Dendritic cell treated with granulocyte-macrophage colony-stimulating factor and Interleukin-4, amounts not matched to agents 40 ng/mL and 50 ng/mL, for 4 days (primary cell): ENCODE results near the gene ERBB4.

ENCODE experiments used
- H3K27ac Mint-ChIP-seq: one replicate; pipeline ENCODE4 v1.8.0; 2022; ENCODE audit warnings: mild to moderate bottlenecking, mixed read lengths
- H3K27me3 Mint-ChIP-seq: one replicate; pipeline ENCODE4 v1.8.0; 2022; ENCODE audit warnings: mild to moderate bottlenecking, mixed read lengths
- H3K36me3 Mint-ChIP-seq: one replicate; pipeline ENCODE4 v1.8.0; 2022; ENCODE audit warnings: low read depth, mixed read lengths
- H3K4me1 Mint-ChIP-seq: one replicate; pipeline ENCODE4 v1.8.0; 2022; ENCODE audit warnings: low read depth, mixed read lengths
- H3K4me3 Mint-ChIP-seq: one replicate; pipeline ENCODE4 v1.8.0; 2022; ENCODE audit warnings: mild to moderate bottlenecking, moderate library complexity, mixed read lengths
- H3K9me3 Mint-ChIP-seq: one replicate; pipeline ENCODE4 v1.8.0; 2022; ENCODE audit warnings: mixed read lengths
- intact Hi-C: fragments of 100-400 bp; cut with micrococcal nuclease; formaldehyde crosslinking; loops from one replicate; pipeline ENCODE4 v1.15.0; 2022

The ERBB4 gene

DNA sequence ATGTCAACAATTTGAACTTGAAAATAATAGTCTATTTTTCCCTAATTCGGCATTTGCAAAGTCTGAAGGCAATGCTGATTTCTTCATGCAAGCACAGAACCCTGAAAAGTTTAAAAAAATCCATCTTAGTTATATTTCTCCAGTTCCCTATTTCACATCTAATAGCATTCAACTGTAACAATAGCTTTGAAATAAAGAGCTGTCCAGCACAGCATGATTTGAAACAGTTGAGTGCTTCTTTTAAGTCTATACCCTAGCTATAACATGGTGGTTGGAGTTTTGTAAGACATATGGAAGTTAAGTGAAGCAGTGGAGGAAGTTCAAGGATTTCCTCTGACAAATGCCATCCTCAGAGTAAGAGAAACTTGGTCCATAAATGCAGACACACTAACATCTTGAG, 691.9 kb downstream of the ERBB4 start:
- no peaks in the 10 kb centered on the region for H3K36me3 Mint-ChIP-seq
- H3K27ac Mint-ChIP-seq: no peak overlapping the region
- H3K27me3 Mint-ChIP-seq: no peaks in the 10 kb centered on the region
- no peaks in the 10 kb centered on the region for H3K9me3 Mint-ChIP-seq
- H3K4me1 Mint-ChIP-seq: no peaks in the 10 kb centered on the region
- intact Hi-C loops: no loop called here
- no peak overlapping the region for H3K4me3 Mint-ChIP-seq

DNA sequence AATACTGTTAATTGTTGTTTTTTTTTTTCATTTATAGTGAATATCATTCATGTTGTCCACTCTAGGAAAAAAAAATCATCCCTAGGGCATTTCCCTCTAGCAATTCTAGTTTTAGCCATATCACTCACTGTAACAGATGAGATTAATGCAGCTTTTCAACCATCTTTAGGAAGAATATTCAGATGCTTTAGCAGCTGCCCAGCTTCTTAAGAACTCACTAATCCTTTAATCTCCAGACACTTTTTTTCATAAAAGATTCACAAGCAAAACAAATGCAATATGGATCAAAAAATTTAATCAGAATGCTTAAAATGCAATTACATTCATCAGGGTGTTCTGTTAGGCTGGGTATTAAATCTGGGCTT, 692.6 kb downstream of the ERBB4 start:
- Mint-ChIP-seq H3K9me3 (no peaks in the 10 kb centered on the region), H3K4me3 (no peak overlapping the region), H3K27me3 (no peaks in the 10 kb centered on the region), H3K36me3 (no peaks in the 10 kb centered on the region), H3K27ac (no peak overlapping the region), H3K4me1 (no peaks in the 10 kb centered on the region)
- intact Hi-C loops: no loop called here

DNA sequence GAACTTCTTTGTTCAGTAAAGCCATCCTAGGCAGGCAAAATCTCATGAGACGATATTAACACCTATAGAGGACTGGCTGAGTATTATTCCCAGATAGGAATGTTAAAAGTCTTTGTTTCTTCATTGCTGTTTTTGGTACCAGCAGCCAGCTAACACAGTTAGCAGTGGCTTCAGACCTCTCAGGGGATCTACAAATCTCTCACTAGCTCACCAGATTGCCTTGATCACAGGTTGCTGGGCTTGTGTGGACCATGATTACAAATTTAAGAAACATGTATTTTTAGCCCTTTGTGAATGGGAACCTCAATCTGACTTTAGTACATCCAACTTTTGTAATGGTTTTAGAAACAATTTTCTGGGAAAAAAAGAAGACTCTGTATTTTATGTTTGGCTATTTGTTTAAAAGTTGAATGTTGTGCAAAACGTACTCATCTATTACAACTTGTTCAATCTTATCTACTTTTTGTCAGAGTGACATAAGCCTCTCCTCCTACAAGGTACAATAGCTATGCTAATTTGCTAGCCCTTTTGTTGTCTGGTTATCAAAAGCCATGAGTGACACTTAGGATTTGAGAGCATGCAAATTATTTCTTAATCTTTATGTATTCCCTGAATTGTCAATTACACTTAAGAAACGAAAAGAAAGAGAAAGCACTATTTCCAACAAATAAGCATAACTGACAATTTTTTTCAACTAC, 693.1 kb downstream of the ERBB4 start:
- Mint-ChIP-seq H3K36me3 (no peaks in the 10 kb centered on the region), H3K27me3 (no peaks in the 10 kb centered on the region), H3K4me1 (no peaks in the 10 kb centered on the region), H3K9me3 (no peaks in the 10 kb centered on the region), H3K4me3 (no peak overlapping the region), H3K27ac (no peak overlapping the region)
- intact Hi-C loops: no loop called here

- no peaks in the 10 kb centered on the region for H3K27me3 Mint-ChIP-seq
- intact Hi-C loops: no loop called here
- no peak overlapping the region for H3K4me3 Mint-ChIP-seq
- H3K9me3 Mint-ChIP-seq: no peaks in the 10 kb centered on the region
- no peak overlapping the region for H3K27ac Mint-ChIP-seq
- no peaks in the 10 kb centered on the region for H3K36me3 Mint-ChIP-seq
- H3K4me1 Mint-ChIP-seq: no peaks in the 10 kb centered on the region
Observed at GRCh38 chr2:211837706-211838105, 700.9 kb downstream of the ERBB4 start.

DNA sequence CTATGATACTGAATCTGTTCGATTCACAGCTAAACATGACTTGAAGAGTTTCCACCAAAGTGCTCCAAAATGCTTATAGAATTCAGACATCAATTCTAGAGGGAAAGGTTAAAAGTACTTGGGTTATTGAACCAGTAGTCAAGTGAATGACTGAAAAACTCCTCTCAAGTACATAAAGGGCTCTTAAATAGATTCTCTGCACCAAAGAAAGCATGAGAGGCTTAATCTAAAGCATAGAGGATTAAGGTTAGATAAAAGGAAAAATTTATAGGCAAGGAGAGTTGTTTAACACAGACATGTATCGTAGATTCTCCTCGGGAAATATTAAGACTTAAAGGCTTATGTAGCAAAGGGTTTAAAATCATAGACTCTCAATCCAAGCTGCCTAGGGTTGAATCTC, 701.4 kb downstream of the ERBB4 start:
- Mint-ChIP-seq H3K4me1 (no peaks in the 10 kb centered on the region), H3K27me3 (no peaks in the 10 kb centered on the region), H3K27ac (no peak overlapping the region)

GRCh38 chr2:211836409-211836808, 702.2 kb downstream of the ERBB4 start:
- H3K36me3 Mint-ChIP-seq: no peaks in the 10 kb centered on the region
- no peak overlapping the region for H3K27ac Mint-ChIP-seq
- no peaks in the 10 kb centered on the region for H3K27me3 Mint-ChIP-seq
- H3K4me3 Mint-ChIP-seq: no peak overlapping the region
- intact Hi-C loops: no loop called here
- no peaks in the 10 kb centered on the region for H3K9me3 Mint-ChIP-seq
- H3K4me1 Mint-ChIP-seq: no peaks in the 10 kb centered on the region

More for the DNA sequence above, 701.4 kb downstream of the ERBB4 start:
- intact Hi-C loops: no loop called here
- no peak overlapping the region for H3K4me3 Mint-ChIP-seq
- no peaks in the 10 kb centered on the region for H3K36me3 Mint-ChIP-seq
- no peaks in the 10 kb centered on the region for H3K9me3 Mint-ChIP-seq

GRCh38 chr2:211835695-211836094, 702.9 kb downstream of the ERBB4 start:
- Mint-ChIP-seq H3K4me1 (no peaks in the 10 kb centered on the region), H3K9me3 (no peaks in the 10 kb centered on the region), H3K36me3 (no peaks in the 10 kb centered on the region), H3K27ac (no peak overlapping the region), H3K27me3 (no peaks in the 10 kb centered on the region), H3K4me3 (no peak overlapping the region)
- intact Hi-C loops: no loop called here

- H3K27me3 Mint-ChIP-seq: no peaks in the 10 kb centered on the region
- H3K27ac Mint-ChIP-seq: no peak overlapping the region
- no peaks in the 10 kb centered on the region for H3K36me3 Mint-ChIP-seq
- H3K9me3 Mint-ChIP-seq: no peaks in the 10 kb centered on the region
- intact Hi-C loops: no loop called here
- H3K4me1 Mint-ChIP-seq: no peaks in the 10 kb centered on the region
- no peak overlapping the region for H3K4me3 Mint-ChIP-seq
Observed at GRCh38 chr2:211833582-211834279, 704.9 kb downstream of the ERBB4 start.

- Mint-ChIP-seq H3K4me1 (no peaks in the 10 kb centered on the region), H3K36me3 (no peaks in the 10 kb centered on the region), H3K4me3 (no peak overlapping the region), H3K27ac (no peak overlapping the region), H3K9me3 (no peaks in the 10 kb centered on the region), H3K27me3 (no peaks in the 10 kb centered on the region)
- intact Hi-C loops: no loop called here
Observed at GRCh38 chr2:211829725-211830124, 708.9 kb downstream of the ERBB4 start.

DNA sequence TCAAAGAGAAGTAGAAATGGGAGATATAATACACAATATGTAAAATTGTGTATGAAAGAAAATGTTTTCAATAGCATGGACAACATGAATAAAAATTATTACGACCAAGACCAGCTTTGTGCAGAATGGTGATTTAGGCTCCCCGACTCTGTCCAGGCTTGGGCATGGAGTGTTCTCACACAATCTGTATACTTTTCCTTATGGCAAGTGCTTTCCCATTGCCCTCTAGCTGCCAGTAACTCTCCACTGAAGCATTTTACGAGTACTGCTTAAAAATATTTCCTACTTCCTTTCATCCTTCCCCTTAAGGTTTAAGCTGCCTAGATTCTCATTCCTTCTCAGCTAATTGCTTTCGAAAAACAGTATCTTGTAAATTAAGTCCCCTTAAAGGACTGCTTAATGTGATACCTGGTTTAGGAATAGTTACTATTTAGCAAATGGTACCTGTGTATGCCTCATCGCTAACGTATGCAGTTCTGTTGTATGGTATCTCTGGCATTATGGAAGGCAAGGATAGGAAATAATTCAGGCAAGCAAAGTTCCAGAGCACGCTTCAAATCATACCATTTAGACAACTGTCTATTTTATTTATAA, 714.6 kb downstream of the ERBB4 start:
- H3K36me3 Mint-ChIP-seq: no peaks in the 10 kb centered on the region
- intact Hi-C loops: no loop called here
- no peaks in the 10 kb centered on the region for H3K4me1 Mint-ChIP-seq
- no peak overlapping the region for H3K27ac Mint-ChIP-seq
- H3K9me3 Mint-ChIP-seq: no peaks in the 10 kb centered on the region
- H3K27me3 Mint-ChIP-seq: no peaks in the 10 kb centered on the region
- H3K4me3 Mint-ChIP-seq: no peak overlapping the region

DNA sequence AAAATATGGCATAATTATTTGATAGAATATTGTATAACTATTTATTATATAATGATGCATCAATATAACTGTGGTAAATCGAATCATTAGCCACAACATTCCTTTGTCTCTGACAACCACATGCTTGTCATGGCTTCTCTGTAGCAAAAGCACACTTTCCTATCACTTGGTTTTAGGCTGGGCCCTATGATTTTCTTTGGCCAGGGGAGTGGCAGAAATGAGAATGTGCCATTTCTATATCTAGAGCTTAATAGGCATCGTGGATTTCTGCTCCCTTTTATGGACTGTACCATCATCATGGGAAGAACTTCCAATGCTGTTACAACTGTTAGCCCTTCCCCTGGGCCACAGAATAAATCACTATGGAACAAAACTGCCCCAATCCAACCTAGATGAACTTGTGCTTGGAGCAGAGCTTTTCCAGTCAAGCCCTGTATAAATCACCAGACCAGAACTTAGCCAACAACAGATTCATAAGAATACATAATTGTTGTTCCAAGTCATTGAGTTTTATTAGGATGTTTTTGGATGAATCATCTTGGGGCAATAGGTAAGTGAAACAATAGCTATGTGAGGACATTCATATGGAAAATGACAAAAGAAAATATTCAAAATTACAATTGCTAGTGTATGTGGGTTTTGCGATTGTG, 715.8 kb downstream of the ERBB4 start:
- Mint-ChIP-seq H3K4me1 (no peaks in the 10 kb centered on the region), H3K36me3 (no peaks in the 10 kb centered on the region)
- intact Hi-C loops: no loop called here

GRCh38 chr2:211816754-211817153, 721.8 kb downstream of the ERBB4 start:
- Mint-ChIP-seq H3K27ac (no peak overlapping the region), H3K36me3 (no peaks in the 10 kb centered on the region), H3K4me3 (no peak overlapping the region), H3K4me1 (no peaks in the 10 kb centered on the region), H3K9me3 (peaks cover 8% of the 10 kb centered on the region), H3K27me3 (no peaks in the 10 kb centered on the region)
- intact Hi-C loops: no loop called here

More for the DNA sequence above, 715.8 kb downstream of the ERBB4 start:
- no peaks in the 10 kb centered on the region for H3K9me3 Mint-ChIP-seq
- no peaks in the 10 kb centered on the region for H3K27me3 Mint-ChIP-seq
- no peak overlapping the region for H3K4me3 Mint-ChIP-seq
- H3K27ac Mint-ChIP-seq: no peak overlapping the region

DNA sequence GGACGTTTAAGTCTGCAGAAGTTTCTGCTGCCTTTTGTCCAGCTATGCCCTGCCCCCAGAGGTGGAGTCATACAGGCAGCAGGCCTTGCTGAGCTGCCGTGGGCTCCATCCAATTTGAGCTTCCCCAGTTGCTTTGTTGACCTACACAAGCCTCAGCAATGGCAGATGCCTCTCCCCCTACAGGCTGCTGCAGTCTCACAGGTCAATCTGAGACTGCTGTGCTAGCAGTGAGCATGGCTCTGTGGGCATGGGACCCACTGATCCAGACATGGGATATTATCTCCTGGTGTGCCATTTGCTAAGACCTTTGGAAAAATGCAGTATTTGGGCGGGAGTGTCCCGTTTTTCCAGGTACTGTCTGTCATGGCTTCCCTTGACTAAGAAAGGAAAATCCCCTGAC, 726.0 kb downstream of the ERBB4 start:
- Mint-ChIP-seq H3K4me1 (no peaks in the 10 kb centered on the region), H3K36me3 (no peaks in the 10 kb centered on the region), H3K27me3 (no peaks in the 10 kb centered on the region), H3K27ac (no peak overlapping the region), H3K4me3 (no peak overlapping the region), H3K9me3 (peaks cover 26% of the 10 kb centered on the region)
- intact Hi-C loops: no loop called here

- Mint-ChIP-seq H3K36me3 (no peaks in the 10 kb centered on the region), H3K27ac (no peak overlapping the region), H3K9me3 (no peaks in the 10 kb centered on the region), H3K27me3 (no peaks in the 10 kb centered on the region), H3K4me3 (no peak overlapping the region), H3K4me1 (no peaks in the 10 kb centered on the region)
- intact Hi-C loops: no loop called here
Observed at GRCh38 chr2:211802666-211803065, 735.9 kb downstream of the ERBB4 start.
